Activated CD8-positive, alpha-beta T cell treated with anti-CD3 and anti-CD28 coated beads for 36 hours (primary cell): ENCODE results near the gene NR1H4. TPM values are rescaled to one million over a fixed set of nuclear protein-coding genes. Genes with fewer than 3 reads are reported as not detected.

ENCODE experiments used
- ATAC-seq: fragments of 200-7000 bp; cut with Tn5 transposase; one replicate; pipeline ENCODE4 v1.10.0; 2021; ENCODE audit warnings: mild to moderate bottlenecking, moderate library complexity
- CTCF ChIA-PET: fragments of 350-600 bp; sonication (Branson Sonifier 250); formaldehyde crosslinking; loops from one replicate; lab custom pipeline; 2021; ENCODE audit warnings: antibody characterized with exemption; lab: Charles Lee
- POLR2A ChIA-PET: fragments of 350-600 bp; sonication (Branson Sonifier 250); formaldehyde crosslinking; loops from one replicate; lab custom pipeline; 2021; ENCODE audit warnings: antibody characterized with exemption; lab: Charles Lee
- DNase-seq: peaks from one replicate; pipeline ENCODE4 v3.0.0-alpha.2; 2020
- H3K27ac Mint-ChIP-seq: one replicate; pipeline ENCODE4 v1.8.0; 2021; ENCODE audit warnings: mild to moderate bottlenecking, mixed read lengths
- H3K27me3 Mint-ChIP-seq: one replicate; pipeline ENCODE4 v1.8.0; 2021; ENCODE audit warnings: mixed read lengths
- H3K36me3 Mint-ChIP-seq: one replicate; pipeline ENCODE4 v1.8.0; 2021; ENCODE audit warnings: low read depth, mixed read lengths
- H3K4me1 Mint-ChIP-seq: one replicate; pipeline ENCODE4 v1.8.0; 2021; ENCODE audit warnings: low read depth, mixed read lengths
- H3K4me3 Mint-ChIP-seq: one replicate; pipeline ENCODE4 v1.8.0; 2021; ENCODE audit warnings: mild to moderate bottlenecking, moderate library complexity, mixed read lengths
- H3K9me3 Mint-ChIP-seq: one replicate; pipeline ENCODE4 v1.8.0; 2021; ENCODE audit warnings: mixed read lengths
- CTCF ChIP-seq: fragments of 200-600 bp; IDR thresholded peaks from one replicate; pipeline ENCODE4 v1.8.0; 2022; ENCODE audit warnings: antibody characterized with exemption, mild to moderate bottlenecking
- intact Hi-C: fragments of 100-400 bp; cut with micrococcal nuclease; formaldehyde crosslinking; loops from one replicate; pipeline ENCODE4 v1.10.0; 2022
- total RNA-seq, 2 experiments: library from RNA; stranded (reverse); gene quantifications; one replicate each; pipeline ENCODE4 v1.2.3, GENCODE V29; 2021

The NR1H4 gene
- total RNA-seq, 2 experiments from 2014 or later: not detected

GRCh38 chr12:100578923-100579322, 105.3 kb downstream of the NR1H4 start:
- DNase-seq (no peak), ATAC-seq (no peak)
- Mint-ChIP-seq H3K27ac (no peak overlapping the region), H3K27me3 (peaks cover 19% of the 10 kb centered on the region), H3K4me3 (no peak overlapping the region), H3K36me3 (no peaks in the 10 kb centered on the region), H3K9me3 (no peaks in the 10 kb centered on the region), H3K4me1 (peaks cover 8% of the 10 kb centered on the region)
- TF ChIP-seq CTCF: no peak
- POLR2A ChIA-PET: no interaction called here
- CTCF ChIA-PET: no interaction called here
- intact Hi-C loops: no loop called here

- intact Hi-C loops: no loop called here
- Mint-ChIP-seq H3K27me3 (peaks cover 12% of the 10 kb centered on the region), H3K27ac (no peak overlapping the region), H3K4me1 (no peaks in the 10 kb centered on the region), H3K36me3 (no peaks in the 10 kb centered on the region), H3K4me3 (no peak overlapping the region), H3K9me3 (no peaks in the 10 kb centered on the region)
- ChIA-PET POLR2A (no interaction called here), CTCF (no interaction called here)
- ATAC-seq (no peak), DNase-seq (no peak)
- no peak for TF ChIP-seq CTCF
These were observed 106.2 kb downstream of the NR1H4 start for GRCh38 chr12:100579844-100580243.

- intact Hi-C loops: no loop called here
- TF ChIP-seq CTCF: no peak
- DNase-seq: no peak
- peaks cover 7% of the 10 kb centered on the region for H3K27me3 Mint-ChIP-seq
- CTCF ChIA-PET: no interaction called here
- no peaks in the 10 kb centered on the region for H3K4me1 Mint-ChIP-seq
- no peak for ATAC-seq
- H3K9me3 Mint-ChIP-seq: peaks cover 8% of the 10 kb centered on the region
- no peaks in the 10 kb centered on the region for H3K36me3 Mint-ChIP-seq
- POLR2A ChIA-PET: no interaction called here
- no peak overlapping the region for H3K4me3 Mint-ChIP-seq
- H3K27ac Mint-ChIP-seq: no peak overlapping the region
These were observed 110.6 kb downstream of the NR1H4 start for GRCh38 chr12:100584256-100584655.

GRCh38 chr12:100591979-100592378, 118.3 kb downstream of the NR1H4 start:
- Mint-ChIP-seq H3K27ac (no peak overlapping the region), H3K36me3 (no peaks in the 10 kb centered on the region), H3K9me3 (peaks cover 2% of the 10 kb centered on the region), H3K27me3 (no peaks in the 10 kb centered on the region), H3K4me3 (no peak overlapping the region), H3K4me1 (no peaks in the 10 kb centered on the region)
- intact Hi-C loops: no loop called here
- no peak for DNase-seq
- ATAC-seq: no peak
- no peak for TF ChIP-seq CTCF
- POLR2A ChIA-PET: no interaction called here
- CTCF ChIA-PET: no interaction called here

GRCh38 chr12:100593490-100593889, 119.8 kb downstream of the NR1H4 start:
- ATAC-seq (no peak), DNase-seq (no peak)
- intact Hi-C loops: no loop called here
- no peak overlapping the region for H3K27ac Mint-ChIP-seq
- peaks cover 1% of the 10 kb centered on the region for H3K9me3 Mint-ChIP-seq
- no peak for TF ChIP-seq CTCF
- CTCF ChIA-PET: no interaction called here
- POLR2A ChIA-PET: no interaction called here
- no peaks in the 10 kb centered on the region for H3K27me3 Mint-ChIP-seq
- no peaks in the 10 kb centered on the region for H3K36me3 Mint-ChIP-seq
- H3K4me3 Mint-ChIP-seq: no peak overlapping the region
- H3K4me1 Mint-ChIP-seq: no peaks in the 10 kb centered on the region
